ENCODE measurements around the gene PPFIA1.

GRCh38 chr11:70424765-70425344, 154.4 kb downstream of the PPFIA1 start:
- TF ChIP-seq EZH2 (IDR thresholded peaks at IDR 0.05) (no peak), POLR2AphosphoS5 (IDR thresholded peaks at IDR 0.05; ENCODE audit: borderline replicate concordance, low read depth, low read length) (no peak), FOXP2 (optimal IDR thresholded peaks at IDR 0.05; ENCODE audit: control extremely low read depth, extremely low read length, insufficient read depth) (no peak)

All from SK-N-MC (cell line).